Measurements from ENCODE around the gene DUOXA2.

The DUOXA2 gene

GRCh38 chr15:45128971-45129639 lies 15.0 kb downstream of the DUOXA2 start:
- H3K27me3 ChIP-seq (ENCODE audit: insufficient read depth, low read length), result no peaks in the 10 kb centered on the region
- H3K9ac ChIP-seq (ENCODE audit: low read length), result no peak overlapping the region
- no peak overlapping the region for H2AFZ ChIP-seq (ENCODE audit: low read length)
- no peaks in the 10 kb centered on the region for H3K9me3 ChIP-seq (ENCODE audit: low read length)
- H3F3A ChIP-seq (ENCODE audit: insufficient read depth, low read length), result no peaks in the 10 kb centered on the region
- no peak overlapping the region for H3K27ac ChIP-seq (ENCODE audit: low read depth, low read length, poor library complexity, severe bottlenecking)
- H3K4me1 ChIP-seq (ENCODE audit: insufficient read depth, low read length, severe bottlenecking), result no peaks in the 10 kb centered on the region
- H3K4me2 ChIP-seq (ENCODE audit: low read length), result no peak overlapping the region
- no peaks in the 10 kb centered on the region for H3K36me3 ChIP-seq (ENCODE audit: insufficient read depth, low read length)
- H3K4me3 ChIP-seq (ENCODE audit: low read depth, low read length, poor library complexity, severe bottlenecking), result no peak overlapping the region
- no peaks in the 10 kb centered on the region for H4K20me1 ChIP-seq (ENCODE audit: insufficient read depth, low read length)
- no peak for TF ChIP-seq CTCF (IDR thresholded peaks at IDR 0.05; ENCODE audit: low read length)
- no peak for TF ChIP-seq EZH2 (IDR thresholded peaks at IDR 0.05; ENCODE audit: borderline replicate concordance, low read length)
- no peaks in the 10 kb centered on the region for H3K9me2 ChIP-seq (ENCODE audit: low read depth, low read length)
- no peaks in the 10 kb centered on the region for H3K79me2 ChIP-seq (ENCODE audit: insufficient read depth, low read length)

- Histone ChIP-seq H3K4me1 (ENCODE audit: insufficient read depth, low read length, severe bottlenecking) (no peaks in the 10 kb centered on the region), H3K9ac (ENCODE audit: low read length) (no peak within 1 kb of the TSS), H3F3A (ENCODE audit: insufficient read depth, low read length) (no peaks in the 10 kb centered on the region), H4K20me1 (ENCODE audit: insufficient read depth, low read length) (no peaks in the 10 kb centered on the region), H3K27ac (ENCODE audit: low read depth, low read length, poor library complexity, severe bottlenecking) (no peak within 1 kb of the TSS), H3K79me2 (ENCODE audit: insufficient read depth, low read length) (no peaks in the 10 kb centered on the region), H3K36me3 (ENCODE audit: insufficient read depth, low read length) (no peaks in the 10 kb centered on the region), H3K9me2 (ENCODE audit: low read depth, low read length) (no peaks in the 10 kb centered on the region), H3K9me3 (ENCODE audit: low read length) (no peaks in the 10 kb centered on the region), H3K27me3 (ENCODE audit: insufficient read depth, low read length) (peaks cover 2% of the 10 kb centered on the region; the same call in 1 of the 2 replicates), H3K4me3 (ENCODE audit: low read depth, low read length, poor library complexity, severe bottlenecking) (no peak within 1 kb of the TSS), H2AFZ (ENCODE audit: low read length) (no peak within 1 kb of the TSS), H3K4me2 (ENCODE audit: low read length) (no peak within 1 kb of the TSS)
- TF ChIP-seq CTCF (IDR thresholded peaks at IDR 0.05; ENCODE audit: low read length) (no peak), EZH2 (IDR thresholded peaks at IDR 0.05; ENCODE audit: borderline replicate concordance, low read length) (no peak)
Measured at GRCh38 chr15:45129651-45130129, 15.6 kb downstream of the DUOXA2 start, which contains the start of the genes DUOX1 and DUOXA1. Gene DUOX1 (plus strand): TSS chr15:45129994. CDS start chr15:45131967, 1,973 bp downstream. Gene DUOXA1 (minus strand): TSS chr15:45129879. CDS start chr15:45123014, 6,865 bp downstream.

DNA sequence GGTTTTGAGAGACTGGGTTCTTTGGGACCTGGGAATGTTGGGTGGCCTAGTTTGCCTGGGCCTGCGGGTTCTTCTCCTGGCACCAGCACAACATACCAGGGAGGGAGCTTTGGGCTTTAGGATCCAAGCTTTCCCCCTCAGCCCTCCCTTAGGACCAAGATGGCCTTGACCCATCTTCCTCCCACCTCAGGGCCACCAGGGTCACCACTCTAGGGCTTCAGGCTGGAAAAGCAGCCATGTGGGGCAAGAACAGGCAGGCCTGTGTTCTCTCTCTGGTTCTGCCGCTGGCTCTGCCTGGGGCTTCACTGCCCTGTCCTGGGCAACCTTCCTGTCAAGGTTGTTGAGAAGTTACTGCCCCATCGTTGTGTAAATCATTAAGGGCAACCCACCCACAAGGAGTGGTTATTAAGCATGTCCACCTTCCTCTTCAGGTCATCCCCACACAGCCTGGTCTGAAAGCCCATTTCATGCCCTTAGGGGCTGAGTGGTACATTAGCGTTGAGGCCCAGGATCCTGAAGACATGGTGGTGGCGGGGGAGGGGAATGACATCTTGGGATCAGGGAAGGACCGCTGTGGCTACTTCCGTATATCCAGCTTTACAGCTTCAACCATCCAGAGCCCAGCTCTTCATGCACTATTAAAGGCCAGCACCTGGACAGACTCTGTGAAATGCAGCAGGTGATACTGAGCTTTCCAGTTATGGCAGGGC lies 16.3 kb downstream of the DUOXA2 start:
- Histone ChIP-seq H3K27me3 (ENCODE audit: insufficient read depth, low read length) (peaks cover 4% of the 10 kb centered on the region; the same call in 1 of the 2 replicates), H3K4me3 (ENCODE audit: low read depth, low read length, poor library complexity, severe bottlenecking) (no peak overlapping the region), H3K79me2 (ENCODE audit: insufficient read depth, low read length) (no peaks in the 10 kb centered on the region), H3F3A (ENCODE audit: insufficient read depth, low read length) (no peaks in the 10 kb centered on the region), H3K9ac (ENCODE audit: low read length) (no peak overlapping the region), H3K4me1 (ENCODE audit: insufficient read depth, low read length, severe bottlenecking) (no peaks in the 10 kb centered on the region), H3K36me3 (ENCODE audit: insufficient read depth, low read length) (no peaks in the 10 kb centered on the region), H4K20me1 (ENCODE audit: insufficient read depth, low read length) (no peaks in the 10 kb centered on the region), H2AFZ (ENCODE audit: low read length) (no peak overlapping the region), H3K9me2 (ENCODE audit: low read depth, low read length) (no peaks in the 10 kb centered on the region), H3K4me2 (ENCODE audit: low read length) (no peak overlapping the region), H3K27ac (ENCODE audit: low read depth, low read length, poor library complexity, severe bottlenecking) (no peak overlapping the region), H3K9me3 (ENCODE audit: low read length) (no peaks in the 10 kb centered on the region)
- no peak for TF ChIP-seq EZH2 (IDR thresholded peaks at IDR 0.05; ENCODE audit: borderline replicate concordance, low read length)
- no peak for TF ChIP-seq CTCF (IDR thresholded peaks at IDR 0.05; ENCODE audit: low read length)

Data from OCI-LY1 (cell line).